Heart left ventricle (tissue), 16 donors: Measurements from ENCODE around the gene NCAPD2. TPM values are rescaled to one million over a fixed set of nuclear protein-coding genes. Genes with fewer than 3 reads are reported as not detected.

Experiments used
- ATAC-seq, 4 donors: fragments of 200-7000 bp; cut with Tn5 transposase; one replicate each; pipeline ENCODE4 v1.9.1; 2020 to 2022; ENCODE audit warnings: moderate library complexity in 4 of 4, mild to moderate bottlenecking in 3 of 4, moderate number of reproducible peaks in 1 of 4
- DNase-seq, 5 donors: peaks; one replicate each; pipeline ENCODE4 v3.0.0-alpha.2; 2020
- H3K27ac ChIP-seq, 12 donors: fragments of 200-600 bp; sonication (generic) in 4 of 12; one replicate each; pipeline versions ENCODE4 v1.5.0 to v1.8.0; 2016 to 2022; ENCODE audit warnings: mild to moderate bottlenecking in 2 of 12
- H3K27me3 ChIP-seq, 9 donors: fragments of 200-600 bp; sonication (generic) in 2 of 9; one replicate each; pipeline versions ENCODE4 v1.5.1 to v1.8.0; 2016 to 2022; ENCODE audit warnings: mild to moderate bottlenecking in 3 of 9
- H3K36me3 ChIP-seq, 9 donors: fragments of 200-600 bp; sonication (generic) in 2 of 9; one replicate each; pipeline versions ENCODE4 v1.5.0 to v1.8.0; 2018 to 2022; ENCODE audit warnings: mild to moderate bottlenecking in 2 of 9
- H3K4me1 ChIP-seq, 12 donors: fragments of 200-600 bp; sonication (generic) in 4 of 12; one replicate each; pipeline versions ENCODE4 v1.5.0 to v1.8.0; 2016 to 2022; ENCODE audit warnings: mild to moderate bottlenecking in 3 of 12
- H3K4me3 ChIP-seq, 12 donors: fragments of 200-600 bp; sonication (generic) in 4 of 12; one replicate each; pipeline versions ENCODE4 v1.5.0 to v1.8.0; 2017 to 2022; ENCODE audit warnings: mild to moderate bottlenecking in 9 of 12, moderate library complexity in 4 of 12
- H3K9me3 ChIP-seq, 12 donors: fragments of 200-600 bp; sonication (generic) in 4 of 12; one replicate each; pipeline versions ENCODE4 v1.5.0 to v1.8.0; 2016 to 2022; ENCODE audit warnings: mild to moderate bottlenecking in 1 of 12
- POLR2A ChIP-seq, 2 donors: fragments of 450-650 bp; IDR thresholded peaks; one replicate each; pipeline ENCODE4 v1.6.1; 2017; ENCODE audit warnings: antibody characterized with exemption in 2 of 2, mild to moderate bottlenecking in 2 of 2, moderate library complexity in 2 of 2
- WGBS, 4 donors: extraction: QIAGEN DNeasy Blood & Tissue Kit in 2 of 4; methylation state at CpG; one replicate each; pipeline versions ENCODE4 v1.1.5 to v1.1.7; 2013 to 2018; 5-methylcytosine and 5-hydroxymethylcytosine counted together
- intact Hi-C, 10 donors: fragments of 100-400 bp; cut with DNase I; formaldehyde crosslinking; loops; one replicate each; pipeline versions ENCODE4 v1.11.1 to v1.14.2; 2022
- polyA plus RNA-seq, 2 donors: library from polyadenylated mRNA; stranded (reverse); fragments of 200-250 nt; gene quantifications; one replicate each; pipeline ENCODE4 v1.2.3, GENCODE V29; 2013
- total RNA-seq, 9 donors: library from RNA; depleted of rRNA in 2 of 9; stranded (reverse); fragments of >200 nt in 2 of 9; fragmentation: NEBNext Ultra II Directional in 3 of 9; extraction: Animal tissue kit (Norgen Biotek cat#: 25700) in 3 of 9; gene quantifications; one replicate each; pipeline versions ENCODE4 v1.1.0 to v1.2.4, GENCODE V29; 2016 to 2023
- TF ChIP-seq, protein P1 (sequence below), 12 donors: fragments of 200-600 bp; sonication (generic) in 4 of 12; IDR thresholded peaks; one replicate each; pipeline versions ENCODE4 v1.5.0 to v1.8.0; 2018 to 2022; ENCODE audit warnings: antibody characterized with exemption in 12 of 12, mild to moderate bottlenecking in 5 of 12
- donor health status: ischemic (EF 13 %, LVEDD 7.1; RV severe dilation, severe dysfunction).
- donor health status: healthy with polysubstance abuse.
- donor health status: DM: no; HTN: yes; CAD: no.
- donor health status: DM: no; HTN: no; CAD: no.
- donor health status: ischemic (EF 25% LVEDD 6.9; RV normal size, moderate dysfunction).
- donor health status: ischemic (EF 25% LVEDD 5.7; RV mildly dilated, moderate dysfunction).
- donor health status: healthy.
- donor health status: DM: yes; HTN: yes; CAD: no.
- donor health status: ischemic (EF 35%, LVEDD 5.7; RV mildly dilated, moderate dysfunction).
- donor health status: nonischemic (EF 11% LVEDD 7.7; RV severe dilation, severe dysfunction).
- donor health status: DM: yes; HTN: yes; CAD: no.
- donor health status: PGD.
- donor health status: ischemic (EF 29% LVEDD 5.4; RV normal size, mild dysfunction).
- donor health status: nonischemic (EF 23%, LVEDD 6.1; RV moderate dilation, normal function).

Gene NCAPD2
- total and polyA plus RNA-seq, 11 donors = 3.3 to 22.4 (median 11.3) TPM

DNA sequence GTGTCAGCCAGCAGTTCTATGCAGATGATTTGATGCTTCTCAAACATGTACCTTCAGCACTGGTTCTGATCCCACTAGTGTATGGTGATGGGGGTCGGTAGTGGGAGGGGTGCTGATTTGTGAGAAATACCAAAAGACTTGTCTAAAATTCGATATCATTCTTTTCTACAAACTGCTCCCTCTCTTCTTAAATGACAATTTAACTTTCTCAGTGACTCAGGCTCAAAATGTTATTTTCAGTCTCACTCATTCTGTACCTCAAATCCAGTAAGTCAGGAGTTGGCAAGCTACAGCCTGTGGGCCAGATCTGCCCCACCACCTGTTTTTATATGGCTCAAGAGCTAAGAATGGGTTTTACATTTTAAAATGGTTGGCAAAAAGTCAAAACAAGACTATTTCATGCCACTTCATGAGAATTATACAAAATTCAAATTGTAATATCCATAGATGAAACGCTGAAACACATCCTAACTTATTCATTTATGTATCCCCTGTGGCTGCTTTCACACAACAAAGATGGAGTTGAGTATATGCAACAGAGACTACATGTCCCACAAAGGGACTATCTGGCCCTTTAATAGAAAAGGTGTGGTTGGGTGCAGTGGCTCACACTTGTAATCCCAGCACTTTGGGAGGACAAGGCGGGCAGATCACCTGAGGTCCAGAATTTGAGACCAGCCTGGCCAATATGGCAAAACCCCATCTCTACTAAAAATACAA lies 80.8 kb downstream of the NCAPD2 start:
- no peak for ATAC-seq
- no peaks in the 10 kb centered on the region for H3K27me3 ChIP-seq
- no peaks in the 10 kb centered on the region for H3K9me3 ChIP-seq
- intact Hi-C loops = no loop called here
- peaks cover 7 to 100% (median 100%) of the 10 kb centered on the region in 9 donors for H3K36me3 ChIP-seq
- no peaks in the 10 kb centered on the region for H3K4me1 ChIP-seq
- TF ChIP-seq, protein P1, sequence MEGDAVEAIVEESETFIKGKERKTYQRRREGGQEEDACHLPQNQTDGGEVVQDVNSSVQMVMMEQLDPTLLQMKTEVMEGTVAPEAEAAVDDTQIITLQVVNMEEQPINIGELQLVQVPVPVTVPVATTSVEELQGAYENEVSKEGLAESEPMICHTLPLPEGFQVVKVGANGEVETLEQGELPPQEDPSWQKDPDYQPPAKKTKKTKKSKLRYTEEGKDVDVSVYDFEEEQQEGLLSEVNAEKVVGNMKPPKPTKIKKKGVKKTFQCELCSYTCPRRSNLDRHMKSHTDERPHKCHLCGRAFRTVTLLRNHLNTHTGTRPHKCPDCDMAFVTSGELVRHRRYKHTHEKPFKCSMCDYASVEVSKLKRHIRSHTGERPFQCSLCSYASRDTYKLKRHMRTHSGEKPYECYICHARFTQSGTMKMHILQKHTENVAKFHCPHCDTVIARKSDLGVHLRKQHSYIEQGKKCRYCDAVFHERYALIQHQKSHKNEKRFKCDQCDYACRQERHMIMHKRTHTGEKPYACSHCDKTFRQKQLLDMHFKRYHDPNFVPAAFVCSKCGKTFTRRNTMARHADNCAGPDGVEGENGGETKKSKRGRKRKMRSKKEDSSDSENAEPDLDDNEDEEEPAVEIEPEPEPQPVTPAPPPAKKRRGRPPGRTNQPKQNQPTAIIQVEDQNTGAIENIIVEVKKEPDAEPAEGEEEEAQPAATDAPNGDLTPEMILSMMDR (IDR thresholded peaks at IDR 0.05) = no peak
- no peak for TF ChIP-seq POLR2A (IDR thresholded peaks at IDR 0.05)
- 91 to 93% (median 92%) methylated on average over 4 of the region's 4 CpGs for WGBS, 4 donors
- H3K4me3 ChIP-seq = no peak overlapping the region
- no peak overlapping the region for H3K27ac ChIP-seq
- no peak for DNase-seq

DNA sequence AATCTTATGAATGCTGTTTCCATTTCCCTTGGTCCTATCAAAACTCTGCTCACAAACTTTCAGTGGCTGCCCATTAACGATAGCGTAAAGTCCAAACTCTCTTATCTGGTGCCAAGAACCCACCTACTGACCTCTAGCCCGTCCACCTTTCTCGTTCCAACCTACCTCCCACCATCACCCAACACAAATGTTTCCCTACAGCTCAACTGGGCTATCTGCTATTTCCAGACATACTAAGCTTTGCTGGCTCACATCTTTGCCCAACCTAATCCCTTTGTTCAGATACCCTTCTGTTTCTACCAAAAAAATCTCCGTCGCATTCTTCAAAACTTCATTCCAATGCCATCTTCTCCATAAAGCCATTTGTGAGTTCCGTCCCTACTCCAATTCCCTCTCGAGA lies 81.7 kb downstream of the NCAPD2 start:
- 78 to 91% (median 90%) methylated on average over 8 of the region's 8 CpGs for WGBS, 4 donors

More for the DNA sequence above, 81.7 kb downstream of the NCAPD2 start:
- no peaks in the 10 kb centered on the region for H3K27me3 ChIP-seq
- DNase-seq (no peak), ATAC-seq (no peak)
- no peak overlapping the region for H3K4me3 ChIP-seq
- no peak overlapping the region for H3K27ac ChIP-seq
- H3K36me3 ChIP-seq = peaks cover 7 to 100% (median 100%) of the 10 kb centered on the region in 9 donors
- TF ChIP-seq, protein P1 (IDR thresholded peaks at IDR 0.05) = no peak
- TF ChIP-seq POLR2A (IDR thresholded peaks at IDR 0.05) = no peak
- no peaks in the 10 kb centered on the region for H3K4me1 ChIP-seq
- no peaks in the 10 kb centered on the region for H3K9me3 ChIP-seq
- intact Hi-C loops = no loop called here

Other genes starting within 250 kb of the NCAPD2 start
- 1 to 10 TPM in 1 of 9 donors, under 1 TPM in 2, not detected in 6; 0.16 to 2.8 (median 0.43) TPM for gene PLEKHG6, start 183.4 kb upstream of the NCAPD2 start, total RNA-seq
- gene PLEKHG6, start 183.4 kb upstream of the NCAPD2 start, polyA plus RNA-seq = under 1 TPM; 0.11 to 0.33 TPM
- 100 to 1,000 TPM in 2 of 9 donors, 10 to 100 TPM in 7; 37.2 to 141 (median 54.2) TPM for gene TNFRSF1A, start 152.0 kb upstream of the NCAPD2 start, total RNA-seq
- gene TNFRSF1A, start 152.0 kb upstream of the NCAPD2 start, polyA plus RNA-seq = 10 to 100 TPM; 23.7 to 91.8 TPM
- 1 to 10 TPM in 1 of 9 donors, under 1 TPM in 4, not detected in 4; 0.35 to 3.9 (median 0.55) TPM for gene SCNN1A, start 118.5 kb upstream of the NCAPD2 start, total RNA-seq
- gene SCNN1A, start 118.5 kb upstream of the NCAPD2 start, polyA plus RNA-seq = under 1 TPM; 0.11 to 0.15 TPM
- 10 to 100 TPM; 16.0 to 83.4 (median 26.2) TPM for gene LTBR, start 109.9 kb upstream of the NCAPD2 start, total RNA-seq
- 10 to 100 TPM; 22.8 to 41.8 TPM for gene LTBR, start 109.9 kb upstream of the NCAPD2 start, polyA plus RNA-seq
- gene CD27, start 49.1 kb upstream of the NCAPD2 start, total RNA-seq = 1 to 10 TPM in 1 of 9 donors, under 1 TPM in 3, not detected in 5; 0.27 to 5.3 (median 0.42) TPM
- under 1 TPM in 1 of 2 donors, not detected in 1; 0.19 TPM for gene CD27, start 49.1 kb upstream of the NCAPD2 start, polyA plus RNA-seq
- 10 to 100 TPM in 8 of 9 donors, 1 to 10 TPM in 1; 6.9 to 55.6 (median 14.1) TPM for gene TAPBPL, start 42.1 kb upstream of the NCAPD2 start, total RNA-seq
- 10 to 100 TPM in 1 of 2 donors, 1 to 10 TPM in 1; 5.4 to 10.2 TPM for gene TAPBPL, start 42.1 kb upstream of the NCAPD2 start, polyA plus RNA-seq
- 1 to 10 TPM; 2.1 to 8.3 (median 3.4) TPM for gene VAMP1, start 23.4 kb upstream of the NCAPD2 start, total RNA-seq
- gene VAMP1, start 23.4 kb upstream of the NCAPD2 start, polyA plus RNA-seq = 1 to 10 TPM; 2.7 to 6.2 TPM
- 100 to 1,000 TPM in 8 of 9 donors, 10 to 100 TPM in 1; 95.6 to 300 (median 228) TPM for gene MRPL51, start 840 bp upstream of the NCAPD2 start, total RNA-seq
- gene MRPL51, start 840 bp upstream of the NCAPD2 start, polyA plus RNA-seq = 100 to 1,000 TPM; 164 to 210 TPM
- gene GAPDH, start 40.4 kb downstream of the NCAPD2 start, total RNA-seq = 1,000 to 10,000 TPM; 3,379 to 7,430 (median 4,887) TPM
- 1,000 to 10,000 TPM; 4,589 to 6,374 TPM for gene GAPDH, start 40.4 kb downstream of the NCAPD2 start, polyA plus RNA-seq
- 10 to 100 TPM; 13.2 to 27.5 (median 15.0) TPM for gene IFFO1, start 61.9 kb downstream of the NCAPD2 start, total RNA-seq
- 10 to 100 TPM; 10.3 to 15.4 TPM for gene IFFO1, start 61.9 kb downstream of the NCAPD2 start, polyA plus RNA-seq
- 10 to 100 TPM; 12.9 to 23.8 (median 16.5) TPM for gene NOP2, start 74.2 kb downstream of the NCAPD2 start, total RNA-seq
- 10 to 100 TPM; 15.4 to 30.1 TPM for gene NOP2, start 74.2 kb downstream of the NCAPD2 start, polyA plus RNA-seq
- gene CHD4, start 113.3 kb downstream of the NCAPD2 start, total RNA-seq = 100 to 1,000 TPM; 131 to 237 (median 160) TPM
- 100 to 1,000 TPM; 144 to 189 TPM for gene CHD4, start 113.3 kb downstream of the NCAPD2 start, polyA plus RNA-seq
- gene LPAR5, start 141.9 kb downstream of the NCAPD2 start, total RNA-seq = 10 to 100 TPM in 1 of 9 donors, 1 to 10 TPM in 8; 3.7 to 11.7 (median 4.8) TPM
- 1 to 10 TPM; 3.5 to 4.7 TPM for gene LPAR5, start 141.9 kb downstream of the NCAPD2 start, polyA plus RNA-seq
- gene ACRBP, start 153.3 kb downstream of the NCAPD2 start, total RNA-seq = 1 to 10 TPM in 4 of 9 donors, under 1 TPM in 4, not detected in 1; 0.32 to 7.2 (median 0.99) TPM
- gene ACRBP, start 153.3 kb downstream of the NCAPD2 start, polyA plus RNA-seq = under 1 TPM; 0.34 to 0.60 TPM
- gene ING4, start 169.0 kb downstream of the NCAPD2 start, total RNA-seq = 10 to 100 TPM; 17.4 to 39.0 (median 24.7) TPM
- gene ING4, start 169.0 kb downstream of the NCAPD2 start, polyA plus RNA-seq = 10 to 100 TPM; 14.6 to 23.6 TPM
- 10 to 100 TPM; 19.4 to 38.1 (median 25.2) TPM for gene ZNF384, start 195.3 kb downstream of the NCAPD2 start, total RNA-seq
- gene ZNF384, start 195.3 kb downstream of the NCAPD2 start, polyA plus RNA-seq = 10 to 100 TPM; 15.0 to 29.7 TPM
- under 1 TPM in 3 of 9 donors, not detected in 6; 0.11 to 0.32 (median 0.22) TPM for gene PIANP, start 206.7 kb downstream of the NCAPD2 start, total RNA-seq
- gene PIANP, start 206.7 kb downstream of the NCAPD2 start, polyA plus RNA-seq = under 1 TPM; 0.15 to 0.28 TPM
- 10 to 100 TPM; 56.7 to 96.4 (median 82.6) TPM for gene COPS7A, start 229.9 kb downstream of the NCAPD2 start, total RNA-seq
- gene COPS7A, start 229.9 kb downstream of the NCAPD2 start, polyA plus RNA-seq = 100 to 1,000 TPM in 1 of 2 donors, 10 to 100 TPM in 1; 54.1 to 108 TPM